ENCODE data around the gene FAM131A. TPM values are rescaled to one million over a fixed set of nuclear protein-coding genes. Genes with fewer than 3 reads are reported as not detected.

FAM131A gene
- total RNA-seq, 1 experiment from 2014 or later = 23.0 TPM

GRCh38 chr3:184341925-184342324, 4.5 kb downstream of the FAM131A start:
- no peak for TF ChIP-seq E2F4 (CRISPR knock-in tag; IDR thresholded peaks at IDR 0.05; ENCODE audit: borderline replicate concordance, low read depth)
- TF ChIP-seq ATF2 (CRISPR knock-in tag; IDR thresholded peaks at IDR 0.05; ENCODE audit: borderline replicate concordance, low read depth) = no peak
- TF ChIP-seq ZMAT4 (CRISPR knock-in tag; IDR thresholded peaks at IDR 0.05) = no peak
- no peak for TF ChIP-seq ZNF138 (CRISPR knock-in tag; conservative IDR thresholded peaks at IDR 0.05)
- TF ChIP-seq NFYB (CRISPR knock-in tag; conservative IDR thresholded peaks at IDR 0.05; ENCODE audit: low read depth) = no peak
- TF ChIP-seq TP53 (CRISPR knock-in tag; IDR thresholded peaks at IDR 0.05) = no peak
- no peak for TF ChIP-seq FOXK1 (CRISPR knock-in tag; IDR thresholded peaks at IDR 0.05)
- no peak for TF ChIP-seq GRHL2 (CRISPR knock-in tag; IDR thresholded peaks at IDR 0.05; ENCODE audit: insufficient replicate concordance, severe bottlenecking)
- no peak for TF ChIP-seq NR1H2 (CRISPR knock-in tag; IDR thresholded peaks at IDR 0.05)
- TF ChIP-seq ZNF425 (CRISPR knock-in tag; conservative IDR thresholded peaks at IDR 0.05) = no peak
- TF ChIP-seq JAZF1 (CRISPR knock-in tag; IDR thresholded peaks at IDR 0.05) = no peak
- no peak for TF ChIP-seq USF1 (CRISPR knock-in tag; IDR thresholded peaks at IDR 0.05)
- TF ChIP-seq TCF7 (CRISPR knock-in tag; IDR thresholded peaks at IDR 0.05; ENCODE audit: low read depth) = no peak
- no peak for TF ChIP-seq RORB (CRISPR knock-in tag; IDR thresholded peaks at IDR 0.05)
- POLR2A ChIA-PET = no interaction called here
- DNase-seq (ENCODE audit: low spot score) = no peak
- Mint-ChIP-seq H3K27me3 (ENCODE audit: low read depth) (no peaks in the 10 kb centered on the region), H3K36me3 (peaks cover 15% of the 10 kb centered on the region; the same call in 1 of the 2 replicates), H3K27ac (no peak overlapping the region), H3K4me1 (peaks cover 40% of the 10 kb centered on the region), H3K4me3 (no peak overlapping the region), H3K9me3 (no peaks in the 10 kb centered on the region)
- CTCF ChIA-PET = interaction anchor here (0.7 kb wide), 1 partner anchor 436 kb away, joined by 3 read pairs; no protein-coding TSS in a partner anchor
- ATAC-seq = no peak

GRCh38 chr3:184343200-184343876, 5.9 kb downstream of the FAM131A start:
- Mint-ChIP-seq H3K4me3 (no peak overlapping the region), H3K4me1 (peaks cover 26% of the 10 kb centered on the region), H3K27ac (no peak overlapping the region), H3K27me3 (ENCODE audit: low read depth) (no peaks in the 10 kb centered on the region), H3K9me3 (no peaks in the 10 kb centered on the region), H3K36me3 (peaks cover 15% of the 10 kb centered on the region; the same call in 1 of the 2 replicates)
- no peak for ATAC-seq
- ChIA-PET POLR2A (no interaction called here), CTCF (no interaction called here)
- DNase-seq (ENCODE audit: low spot score) = no peak
- no peak for TF ChIP-seq CREB1 (CRISPR knock-in tag; IDR thresholded peaks at IDR 0.05)
- TF ChIP-seq PRDM15 (CRISPR knock-in tag; IDR thresholded peaks at IDR 0.05) = no peak
- TF ChIP-seq FOXK1 (CRISPR knock-in tag; IDR thresholded peaks at IDR 0.05) = no peak
- TF ChIP-seq MXD4 (CRISPR knock-in tag; IDR thresholded peaks at IDR 0.05; ENCODE audit: borderline replicate concordance) = no peak
- no peak for TF ChIP-seq NFYB (CRISPR knock-in tag; conservative IDR thresholded peaks at IDR 0.05; ENCODE audit: low read depth)
- TF ChIP-seq IRF2 (CRISPR knock-in tag; IDR thresholded peaks at IDR 0.05; ENCODE audit: borderline replicate concordance, low read depth) = no peak
- no peak for TF ChIP-seq ZSCAN18 (CRISPR knock-in tag; IDR thresholded peaks at IDR 0.05)
- no peak for TF ChIP-seq MAX (CRISPR knock-in tag; IDR thresholded peaks at IDR 0.05)
- TF ChIP-seq ZNF423 (CRISPR knock-in tag; IDR thresholded peaks at IDR 0.05) = no peak
- no peak for TF ChIP-seq CBFB (CRISPR knock-in tag; IDR thresholded peaks at IDR 0.05; ENCODE audit: low read depth)
- TF ChIP-seq OVOL2 (CRISPR knock-in tag; IDR thresholded peaks at IDR 0.05; ENCODE audit: borderline replicate concordance) = no peak
- TF ChIP-seq TCF7 (CRISPR knock-in tag; IDR thresholded peaks at IDR 0.05; ENCODE audit: low read depth) = no peak
- TF ChIP-seq NFE2L1 (CRISPR knock-in tag; IDR thresholded peaks at IDR 0.05) = no peak

Measured in WTC11 (cell line).